Measurements from ENCODE around the gene SETBP1.

- TF ChIP-seq CTCF (IDR thresholded peaks at IDR 0.05), result no peak
- no peak for TF ChIP-seq POLR2A (IDR thresholded peaks at IDR 0.05)
Measured at GRCh38 chr18:44773640-44774155, 93.0 kb downstream of the SETBP1 start.
